Astrocyte (in vitro differentiated cells and primary cell): ENCODE measurements around the gene ZNF81.

Source experiments
- EZH2 ChIP-seq: IDR thresholded peaks from 2 replicates; pipeline ENCODE4 v1.6.1; 2012; ENCODE audit warnings: mild to moderate bottlenecking, low read length, inconsistent platforms; ENCODE audit not compliant: insufficient read depth
- TF ChIP-seq, protein P1 (sequence below): IDR thresholded peaks from 2 replicates; pipeline ENCODE4 v1.5.1; 2011; ENCODE audit warnings: low read depth, mild to moderate bottlenecking, inconsistent platforms, low read length, moderate library complexity; ENCODE audit not compliant: insufficient read depth

GRCh38 chrX:47836164-47837072, at the start of gene ZNF81:
- no peak for TF ChIP-seq EZH2
- TF ChIP-seq, protein P1, sequence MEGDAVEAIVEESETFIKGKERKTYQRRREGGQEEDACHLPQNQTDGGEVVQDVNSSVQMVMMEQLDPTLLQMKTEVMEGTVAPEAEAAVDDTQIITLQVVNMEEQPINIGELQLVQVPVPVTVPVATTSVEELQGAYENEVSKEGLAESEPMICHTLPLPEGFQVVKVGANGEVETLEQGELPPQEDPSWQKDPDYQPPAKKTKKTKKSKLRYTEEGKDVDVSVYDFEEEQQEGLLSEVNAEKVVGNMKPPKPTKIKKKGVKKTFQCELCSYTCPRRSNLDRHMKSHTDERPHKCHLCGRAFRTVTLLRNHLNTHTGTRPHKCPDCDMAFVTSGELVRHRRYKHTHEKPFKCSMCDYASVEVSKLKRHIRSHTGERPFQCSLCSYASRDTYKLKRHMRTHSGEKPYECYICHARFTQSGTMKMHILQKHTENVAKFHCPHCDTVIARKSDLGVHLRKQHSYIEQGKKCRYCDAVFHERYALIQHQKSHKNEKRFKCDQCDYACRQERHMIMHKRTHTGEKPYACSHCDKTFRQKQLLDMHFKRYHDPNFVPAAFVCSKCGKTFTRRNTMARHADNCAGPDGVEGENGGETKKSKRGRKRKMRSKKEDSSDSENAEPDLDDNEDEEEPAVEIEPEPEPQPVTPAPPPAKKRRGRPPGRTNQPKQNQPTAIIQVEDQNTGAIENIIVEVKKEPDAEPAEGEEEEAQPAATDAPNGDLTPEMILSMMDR, result no peak
